ENCODE measurements around the gene NEK10.

DNA sequence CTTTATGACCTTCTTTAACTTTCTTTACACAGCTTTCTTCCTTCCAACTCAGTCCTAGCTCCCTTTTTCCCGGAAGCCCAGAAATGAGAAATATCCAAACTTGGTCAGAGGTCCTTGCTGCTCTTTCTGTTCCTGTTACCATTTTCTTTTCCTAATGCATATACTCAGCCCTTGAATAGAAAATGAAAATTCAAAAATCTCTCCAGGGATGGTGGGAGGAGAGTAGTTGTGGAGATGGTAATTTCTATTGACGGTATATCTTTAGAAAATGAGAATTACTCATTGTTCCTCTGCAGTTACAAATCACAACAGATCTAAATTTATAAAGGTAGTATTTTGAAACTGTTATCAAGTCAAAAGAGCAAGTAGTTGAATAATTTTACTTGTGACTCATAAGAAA lies 255.1 kb downstream of the NEK10 start:
- TF ChIP-seq, protein P1, sequence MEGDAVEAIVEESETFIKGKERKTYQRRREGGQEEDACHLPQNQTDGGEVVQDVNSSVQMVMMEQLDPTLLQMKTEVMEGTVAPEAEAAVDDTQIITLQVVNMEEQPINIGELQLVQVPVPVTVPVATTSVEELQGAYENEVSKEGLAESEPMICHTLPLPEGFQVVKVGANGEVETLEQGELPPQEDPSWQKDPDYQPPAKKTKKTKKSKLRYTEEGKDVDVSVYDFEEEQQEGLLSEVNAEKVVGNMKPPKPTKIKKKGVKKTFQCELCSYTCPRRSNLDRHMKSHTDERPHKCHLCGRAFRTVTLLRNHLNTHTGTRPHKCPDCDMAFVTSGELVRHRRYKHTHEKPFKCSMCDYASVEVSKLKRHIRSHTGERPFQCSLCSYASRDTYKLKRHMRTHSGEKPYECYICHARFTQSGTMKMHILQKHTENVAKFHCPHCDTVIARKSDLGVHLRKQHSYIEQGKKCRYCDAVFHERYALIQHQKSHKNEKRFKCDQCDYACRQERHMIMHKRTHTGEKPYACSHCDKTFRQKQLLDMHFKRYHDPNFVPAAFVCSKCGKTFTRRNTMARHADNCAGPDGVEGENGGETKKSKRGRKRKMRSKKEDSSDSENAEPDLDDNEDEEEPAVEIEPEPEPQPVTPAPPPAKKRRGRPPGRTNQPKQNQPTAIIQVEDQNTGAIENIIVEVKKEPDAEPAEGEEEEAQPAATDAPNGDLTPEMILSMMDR (IDR thresholded peaks at IDR 0.05), result no peak
- no peak for TF ChIP-seq POLR2AphosphoS5 (IDR thresholded peaks at IDR 0.05)
